NB4 (cell line): ENCODE data around the gene FAM81A.
"Not testable (repeated sequence)": the region's sequence is repeated elsewhere in the genome, so short reads cannot be mapped to it uniquely, and the experiment has no call there.

Experiments used
- DNase-seq: peaks from one replicate; pipeline ENCODE4 v3.0.0; 2010; ENCODE audit warnings: low read depth
- H3K4me3 ChIP-seq: one replicate; pipeline ENCODE4 v1.5.1; 2011; ENCODE audit warnings: mild to moderate bottlenecking, low read depth, low read length, moderate library complexity
- CTCF ChIP-seq: IDR thresholded peaks from one replicate; pipeline ENCODE4 v1.5.1; 2012; ENCODE audit warnings: low read depth, low read length
- MYC ChIP-seq: IDR thresholded peaks from 2 replicates; pipeline ENCODE4 v1.6.1; 2011; ENCODE audit warnings: low read depth, low read length
- POLR2A ChIP-seq: IDR thresholded peaks from 2 replicates; pipeline ENCODE4 v1.6.1; 2011; ENCODE audit warnings: mild to moderate bottlenecking; ENCODE audit not compliant: insufficient read length; ENCODE audit errors: extremely low read depth
- TF ChIP-seq, protein P1 (sequence below): IDR thresholded peaks from 2 replicates; pipeline ENCODE4 v1.6.1; 2011; ENCODE audit warnings: low read depth, low read length

Gene FAM81A

DNA sequence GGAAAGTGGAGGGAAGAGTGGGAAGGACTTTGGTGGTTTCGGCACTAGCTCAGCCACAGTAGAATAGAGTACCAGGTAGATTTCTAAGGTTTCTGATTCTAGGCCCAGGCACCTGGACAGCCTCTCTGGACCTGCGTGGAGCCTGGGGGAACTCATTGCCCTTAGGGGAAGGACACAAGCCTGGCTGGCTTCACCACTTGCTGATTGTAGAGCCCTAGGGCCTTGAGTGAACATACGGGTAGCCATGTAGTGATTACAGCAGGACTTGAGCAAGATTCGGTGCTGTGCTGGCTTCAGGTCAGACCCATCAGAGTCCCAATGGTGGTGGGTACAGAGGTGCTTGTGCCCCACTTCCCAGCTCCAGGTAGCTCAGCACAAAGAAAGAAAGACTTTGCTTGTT, 47.0 kb downstream of the FAM81A start:
- TF ChIP-seq, protein P1, sequence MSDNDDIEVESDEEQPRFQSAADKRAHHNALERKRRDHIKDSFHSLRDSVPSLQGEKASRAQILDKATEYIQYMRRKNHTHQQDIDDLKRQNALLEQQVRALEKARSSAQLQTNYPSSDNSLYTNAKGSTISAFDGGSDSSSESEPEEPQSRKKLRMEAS, result no peak
- TF ChIP-seq MYC (no peak), CTCF (no peak), POLR2A (no peak)
- DNase-seq, result no peak
- H3K4me3 ChIP-seq, result no peak overlapping the region

DNA sequence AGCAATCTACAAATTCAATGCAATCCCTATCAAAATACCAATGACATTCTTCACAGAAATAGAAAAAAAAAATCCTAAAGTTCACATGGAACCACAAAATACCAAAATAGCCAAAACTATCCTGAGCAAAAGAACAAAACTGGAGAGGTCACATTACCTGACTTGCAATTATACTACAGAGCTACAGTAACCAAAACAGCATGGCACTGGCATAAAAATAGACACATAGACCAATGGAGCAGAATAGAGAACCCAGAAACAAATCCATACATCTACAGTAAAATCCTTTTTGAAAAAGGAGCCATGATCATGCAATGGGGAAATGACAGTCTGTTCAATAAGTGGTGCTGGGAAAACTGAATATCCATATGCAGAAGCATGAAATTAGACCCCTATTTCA, 51.5 kb downstream of the FAM81A start:
- not testable (repeated sequence) for H3K4me3 ChIP-seq

DNA sequence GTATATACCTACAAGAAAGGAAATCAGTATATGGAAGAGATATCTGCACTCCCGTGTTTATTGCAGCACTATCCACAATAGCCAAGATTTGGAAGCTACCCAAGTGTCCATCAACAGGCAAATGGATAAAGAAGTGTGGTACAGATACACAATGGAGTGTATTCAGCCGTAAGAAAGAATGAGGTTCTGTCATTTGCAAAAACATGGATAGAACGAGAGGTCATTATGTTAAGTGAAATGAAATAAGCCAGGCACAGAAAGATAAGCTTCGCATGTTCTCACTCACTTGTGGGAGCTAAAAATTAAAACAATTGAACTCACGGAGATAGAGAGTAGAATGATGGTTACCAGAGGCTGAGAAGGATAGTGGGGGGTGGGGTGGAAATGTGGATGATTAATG, 53.1 kb downstream of the FAM81A start:
- no peak for TF ChIP-seq POLR2A
- no peak for TF ChIP-seq MYC
- TF ChIP-seq CTCF, result no peak
- TF ChIP-seq, protein P1, result no peak
- no peak for DNase-seq
- H3K4me3 ChIP-seq, result no peak overlapping the region

More for the DNA sequence above, 51.5 kb downstream of the FAM81A start:
- DNase-seq, result not testable (repeated sequence)

DNA sequence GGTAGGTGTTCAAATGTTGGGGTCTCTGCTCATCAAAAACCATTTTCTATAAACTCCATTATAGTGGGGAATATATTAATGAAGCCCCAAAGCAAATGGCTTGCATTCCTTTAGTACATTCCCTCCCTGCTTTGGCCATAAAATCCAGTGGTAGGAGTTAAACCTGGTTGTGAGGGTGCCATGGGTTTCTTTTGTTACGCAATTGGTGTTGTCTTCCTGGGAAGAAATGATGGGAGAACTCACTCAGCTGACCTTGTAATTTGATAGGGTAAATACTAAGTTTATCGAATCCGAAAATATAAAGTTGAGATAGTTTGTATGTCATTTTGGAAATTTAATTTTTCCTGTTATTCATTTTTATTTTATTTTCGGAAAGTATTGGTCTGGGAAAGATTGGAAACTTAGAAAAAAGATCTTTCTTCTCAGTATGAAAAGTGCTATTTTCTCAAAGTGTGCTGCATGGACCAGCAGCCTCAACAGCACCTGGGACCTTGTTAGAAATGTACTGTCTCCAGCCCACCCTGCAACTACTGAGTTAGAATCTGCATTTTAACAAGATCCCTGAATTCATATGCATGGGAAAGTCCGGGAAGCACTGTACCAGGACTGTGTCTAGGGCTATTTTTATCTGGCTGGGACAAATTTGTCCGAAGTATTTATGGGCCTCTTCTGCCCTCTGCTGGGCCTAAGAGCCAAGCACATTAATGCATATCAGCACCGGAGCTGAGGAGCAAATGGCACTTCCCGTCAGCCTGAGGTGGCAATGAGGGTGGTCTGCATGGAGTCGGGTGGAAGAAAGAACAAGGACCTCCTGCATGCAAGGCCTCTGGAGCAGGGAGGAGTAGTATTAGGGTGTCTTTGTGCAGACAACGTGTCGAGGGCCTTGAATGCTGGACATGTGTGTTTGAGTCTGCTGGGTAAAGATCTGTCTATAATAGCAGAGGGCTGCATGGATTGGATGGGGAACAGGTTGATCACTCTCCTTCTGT, 54.7 kb downstream of the FAM81A start:
- no peak overlapping the region for H3K4me3 ChIP-seq
- DNase-seq, result peak; percentile 63
- TF ChIP-seq CTCF, result peak; percentile 71
- TF ChIP-seq POLR2A, result no peak
- TF ChIP-seq, protein P1, result peak; percentile 49; the same call in 1 of the 2 replicates
- no peak for TF ChIP-seq MYC

- peak; percentile 58 for DNase-seq
- TF ChIP-seq POLR2A, result no peak
- TF ChIP-seq CTCF, result peak; percentile 62
- TF ChIP-seq, protein P1, result no peak
- no peak for TF ChIP-seq MYC
- H3K4me3 ChIP-seq, result no peak overlapping the region
Observed at GRCh38 chr15:59501597-59501996, 63.6 kb downstream of the FAM81A start.

DNA sequence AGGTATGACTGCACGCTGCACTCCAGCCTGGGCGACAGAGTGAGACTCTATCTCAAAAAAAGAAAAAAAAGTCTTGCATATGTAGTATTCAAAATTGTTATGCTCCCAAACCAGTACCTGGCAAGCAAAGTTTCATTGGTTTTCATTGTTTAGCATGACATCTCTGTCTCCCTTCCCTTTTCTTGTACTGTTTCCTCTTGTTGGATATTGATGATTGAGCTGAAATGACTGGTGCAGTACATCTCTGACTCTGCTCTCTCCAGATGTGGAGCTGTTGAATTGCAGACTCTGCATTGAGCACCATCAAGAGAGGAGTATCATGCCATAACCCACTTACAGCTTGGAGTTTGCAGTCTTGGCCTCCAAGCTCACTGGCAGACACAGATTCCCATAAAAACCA, 77.2 kb downstream of the FAM81A start:
- no peak for TF ChIP-seq MYC
- TF ChIP-seq, protein P1, result no peak
- no peak for TF ChIP-seq POLR2A
- no peak overlapping the region for H3K4me3 ChIP-seq
- DNase-seq, result no peak
